ENCODE measurements around the gene CYFIP2. TPM values are rescaled to one million over a fixed set of nuclear protein-coding genes. Genes with fewer than 3 reads are reported as not detected.
A peak's percentile ranks its signal among the peaks of the same experiment; 100 is the strongest.

The CYFIP2 gene
- total and polyA plus RNA-seq, 11 donors, result 23.2 to 62.7 (median 37.4) TPM

GRCh38 chr5:157283434-157283833 lies 17.5 kb downstream of the CYFIP2 start:
- intact Hi-C loops (cut with DNase I), result no loop called here
- no peaks in the 10 kb centered on the region for H3K27me3 ChIP-seq
- peak in 2 of 4 donors; percentile 10 to 36 for ATAC-seq
- WGBS, 4 donors, result 35 to 55% (median 45%) methylated on average over 3 of the region's 3 CpGs
- peaks cover 0 to 66% (median 18%) of the 10 kb centered on the region in 12 donors for H3K4me1 ChIP-seq
- DNase-seq, result no peak
- no peak for TF ChIP-seq POLR2A (IDR thresholded peaks at IDR 0.05)
- TF ChIP-seq CTCF (IDR thresholded peaks at IDR 0.05), result no peak
- peak overlapping the region in 11 of 12 donors; percentile 40 to 89 (median 77) for H3K27ac ChIP-seq
- peaks cover 0 to 13% (median 0%) of the 10 kb centered on the region in 9 donors for H3K36me3 ChIP-seq
- no peaks in the 10 kb centered on the region for H3K9me3 ChIP-seq
- H3K4me3 ChIP-seq, result no peak overlapping the region

- H3K27me3 ChIP-seq, result no peaks in the 10 kb centered on the region
- no peaks in the 10 kb centered on the region for H3K9me3 ChIP-seq
- TF ChIP-seq POLR2A (IDR thresholded peaks at IDR 0.05), result no peak
- TF ChIP-seq CTCF (IDR thresholded peaks at IDR 0.05), result no peak
- H3K36me3 ChIP-seq, result peaks cover 0 to 13% (median 0%) of the 10 kb centered on the region in 9 donors
- WGBS, 4 donors, result 66 to 76% (median 70%) methylated on average over 6 of the region's 6 CpGs
- no peak for DNase-seq
- no peak overlapping the region for H3K4me3 ChIP-seq
- intact Hi-C loops (cut with DNase I), result no loop called here
- H3K4me1 ChIP-seq, result peaks cover 0 to 73% (median 18%) of the 10 kb centered on the region in 12 donors
- H3K27ac ChIP-seq, result peak overlapping the region in 11 of 12 donors; percentile 40 to 89 (median 77)
- ATAC-seq, result no peak
Observed at GRCh38 chr5:157284458-157285212, 18.7 kb downstream of the CYFIP2 start.

- H3K27ac ChIP-seq, result peak overlapping the region; percentile 43 to 89 (median 76)
- no peaks in the 10 kb centered on the region for H3K27me3 ChIP-seq
- H3K36me3 ChIP-seq, result peaks cover 0 to 20% (median 0%) of the 10 kb centered on the region in 9 donors
- DNase-seq, result no peak
- peak; percentile 7 to 33 (median 15) for ATAC-seq
- H3K4me3 ChIP-seq, result no peak overlapping the region
- TF ChIP-seq POLR2A (IDR thresholded peaks at IDR 0.05), result no peak
- no peak for TF ChIP-seq CTCF (IDR thresholded peaks at IDR 0.05)
- no peaks in the 10 kb centered on the region for H3K9me3 ChIP-seq
- 55 to 76% (median 65%) methylated on average over 9 to 10 of the region's 10 CpGs for WGBS, 4 donors
- intact Hi-C loops (cut with DNase I), result no loop called here
- H3K4me1 ChIP-seq, result peaks cover 0 to 74% (median 20%) of the 10 kb centered on the region in 12 donors
Observed at GRCh38 chr5:157285310-157286035, 19.6 kb downstream of the CYFIP2 start.

- no peaks in the 10 kb centered on the region for H3K9me3 ChIP-seq
- H3K27ac ChIP-seq, result peak overlapping the region; percentile 1 to 89 (median 78)
- DNase-seq (peak in 4 of 5 donors; percentile 37 to 85 (median 64)), ATAC-seq (peak; percentile 79 to 85 (median 82))
- peaks cover 0 to 85% (median 20%) of the 10 kb centered on the region in 12 donors for H3K4me1 ChIP-seq
- H3K36me3 ChIP-seq, result peaks cover 0 to 20% (median 0%) of the 10 kb centered on the region in 9 donors
- H3K27me3 ChIP-seq, result no peaks in the 10 kb centered on the region
- H3K4me3 ChIP-seq, result no peak overlapping the region
- WGBS, 4 donors, result 29 to 39% (median 34%) methylated on average over 7 of the region's 7 CpGs
- intact Hi-C loops (cut with DNase I), result no loop called here
- TF ChIP-seq POLR2A (IDR thresholded peaks at IDR 0.05) (no peak), CTCF (IDR thresholded peaks at IDR 0.05) (no peak)
Observed at GRCh38 chr5:157286761-157287211, 20.9 kb downstream of the CYFIP2 start.
